Measurements from ENCODE around the gene TRUB2.

TRUB2 gene

DNA sequence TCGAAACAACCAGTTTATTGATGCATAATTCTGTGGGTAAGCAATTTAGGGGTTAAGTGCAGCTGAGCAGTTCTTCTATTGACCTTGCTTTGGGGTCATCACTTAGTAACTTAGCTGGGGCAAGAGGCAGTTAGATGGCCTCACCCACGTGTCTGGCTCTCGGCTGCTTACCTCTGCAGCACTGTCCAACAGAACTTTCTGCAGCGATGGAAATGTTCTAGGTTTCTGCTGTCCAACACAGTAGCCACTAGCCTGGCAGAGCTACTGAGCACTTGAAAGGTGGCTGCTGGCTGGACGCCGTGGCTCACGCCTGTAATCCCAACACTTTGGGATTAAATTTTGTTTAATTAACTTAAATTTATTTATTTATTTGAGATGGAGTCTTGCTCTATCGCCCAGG is 35.8 kb upstream of the TRUB2 start:
- no peak for DNase-seq (ENCODE audit: low spot score)
- in situ Hi-C loops (cut with MboI; ENCODE audit: low sequenced_read_pairs, unreplicated experiment), result no loop called here
- TF ChIP-seq, protein P1, sequence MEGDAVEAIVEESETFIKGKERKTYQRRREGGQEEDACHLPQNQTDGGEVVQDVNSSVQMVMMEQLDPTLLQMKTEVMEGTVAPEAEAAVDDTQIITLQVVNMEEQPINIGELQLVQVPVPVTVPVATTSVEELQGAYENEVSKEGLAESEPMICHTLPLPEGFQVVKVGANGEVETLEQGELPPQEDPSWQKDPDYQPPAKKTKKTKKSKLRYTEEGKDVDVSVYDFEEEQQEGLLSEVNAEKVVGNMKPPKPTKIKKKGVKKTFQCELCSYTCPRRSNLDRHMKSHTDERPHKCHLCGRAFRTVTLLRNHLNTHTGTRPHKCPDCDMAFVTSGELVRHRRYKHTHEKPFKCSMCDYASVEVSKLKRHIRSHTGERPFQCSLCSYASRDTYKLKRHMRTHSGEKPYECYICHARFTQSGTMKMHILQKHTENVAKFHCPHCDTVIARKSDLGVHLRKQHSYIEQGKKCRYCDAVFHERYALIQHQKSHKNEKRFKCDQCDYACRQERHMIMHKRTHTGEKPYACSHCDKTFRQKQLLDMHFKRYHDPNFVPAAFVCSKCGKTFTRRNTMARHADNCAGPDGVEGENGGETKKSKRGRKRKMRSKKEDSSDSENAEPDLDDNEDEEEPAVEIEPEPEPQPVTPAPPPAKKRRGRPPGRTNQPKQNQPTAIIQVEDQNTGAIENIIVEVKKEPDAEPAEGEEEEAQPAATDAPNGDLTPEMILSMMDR (IDR thresholded peaks at IDR 0.05; ENCODE audit: borderline replicate concordance, control extremely low read depth, extremely low read depth, insufficient read depth, missing control alignments), result no peak

DNA sequence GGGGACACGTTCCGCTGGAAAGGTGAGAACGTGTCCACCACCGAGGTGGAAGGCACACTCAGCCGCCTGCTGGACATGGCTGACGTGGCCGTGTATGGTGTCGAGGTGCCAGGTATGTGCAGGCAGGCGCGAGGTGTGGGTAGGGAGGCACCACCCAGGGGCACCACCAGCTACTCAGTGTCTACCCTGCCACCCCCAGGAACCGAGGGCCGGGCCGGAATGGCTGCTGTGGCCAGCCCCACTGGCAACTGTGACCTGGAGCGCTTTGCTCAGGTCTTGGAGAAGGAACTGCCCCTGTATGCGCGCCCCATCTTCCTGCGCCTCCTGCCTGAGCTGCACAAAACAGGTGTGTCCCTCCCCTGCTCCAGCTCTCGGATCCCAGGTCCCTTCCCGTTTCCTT is 33.2 kb upstream of the TRUB2 start:
- no peak for DNase-seq (ENCODE audit: low spot score)
- in situ Hi-C loops (cut with MboI; ENCODE audit: low sequenced_read_pairs, unreplicated experiment), result no loop called here
- TF ChIP-seq, protein P1 (IDR thresholded peaks at IDR 0.05; ENCODE audit: borderline replicate concordance, control extremely low read depth, extremely low read depth, insufficient read depth, missing control alignments), result no peak

DNA sequence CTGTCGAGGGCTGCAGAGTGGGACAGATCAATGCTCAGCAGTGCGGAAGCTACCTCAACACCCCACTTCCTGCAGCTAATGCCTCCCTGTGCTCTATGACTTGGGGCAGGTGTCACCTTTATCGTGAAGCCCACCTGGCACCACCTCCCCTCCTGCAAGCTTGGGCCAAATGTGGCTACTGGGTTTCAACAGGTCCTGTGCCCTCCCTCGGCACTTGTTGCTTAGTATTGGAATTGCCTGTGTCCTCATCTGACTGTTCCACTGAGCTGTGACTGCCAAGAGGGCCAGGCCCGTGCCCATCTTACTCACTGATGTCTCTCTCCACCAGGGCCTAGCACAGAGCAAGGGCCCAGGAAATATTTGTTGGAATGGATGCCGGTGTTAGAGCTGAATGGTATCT is 27.5 kb upstream of the TRUB2 start:
- TF ChIP-seq, protein P1 (IDR thresholded peaks at IDR 0.05; ENCODE audit: borderline replicate concordance, control extremely low read depth, extremely low read depth, insufficient read depth, missing control alignments), result no peak
- in situ Hi-C loops (cut with MboI; ENCODE audit: low sequenced_read_pairs, unreplicated experiment), result no loop called here
- DNase-seq (ENCODE audit: low spot score), result no peak

DNA sequence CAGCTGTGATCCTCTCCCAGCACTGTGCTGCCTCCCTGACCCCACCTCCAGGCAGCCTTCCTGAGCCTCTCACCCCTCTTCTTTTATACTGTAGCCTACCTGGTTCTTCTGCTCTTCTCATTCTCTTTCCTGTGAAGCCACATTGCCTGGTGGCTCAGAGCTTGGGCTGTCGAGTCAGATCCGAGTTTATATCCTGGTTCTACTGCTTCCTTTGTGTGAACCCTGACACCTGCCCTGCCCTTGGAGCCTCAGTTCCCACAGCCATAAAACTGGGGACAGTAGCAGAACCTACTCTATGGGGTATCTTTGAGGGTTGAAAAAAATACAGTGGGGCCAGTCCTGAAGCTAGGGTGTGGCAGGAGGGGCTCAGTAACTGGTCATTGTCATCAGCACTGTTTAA is 26.9 kb upstream of the TRUB2 start:
- TF ChIP-seq, protein P1 (IDR thresholded peaks at IDR 0.05; ENCODE audit: borderline replicate concordance, control extremely low read depth, extremely low read depth, insufficient read depth, missing control alignments), result no peak
- in situ Hi-C loops (cut with MboI; ENCODE audit: low sequenced_read_pairs, unreplicated experiment), result no loop called here
- DNase-seq (ENCODE audit: low spot score), result no peak

DNA sequence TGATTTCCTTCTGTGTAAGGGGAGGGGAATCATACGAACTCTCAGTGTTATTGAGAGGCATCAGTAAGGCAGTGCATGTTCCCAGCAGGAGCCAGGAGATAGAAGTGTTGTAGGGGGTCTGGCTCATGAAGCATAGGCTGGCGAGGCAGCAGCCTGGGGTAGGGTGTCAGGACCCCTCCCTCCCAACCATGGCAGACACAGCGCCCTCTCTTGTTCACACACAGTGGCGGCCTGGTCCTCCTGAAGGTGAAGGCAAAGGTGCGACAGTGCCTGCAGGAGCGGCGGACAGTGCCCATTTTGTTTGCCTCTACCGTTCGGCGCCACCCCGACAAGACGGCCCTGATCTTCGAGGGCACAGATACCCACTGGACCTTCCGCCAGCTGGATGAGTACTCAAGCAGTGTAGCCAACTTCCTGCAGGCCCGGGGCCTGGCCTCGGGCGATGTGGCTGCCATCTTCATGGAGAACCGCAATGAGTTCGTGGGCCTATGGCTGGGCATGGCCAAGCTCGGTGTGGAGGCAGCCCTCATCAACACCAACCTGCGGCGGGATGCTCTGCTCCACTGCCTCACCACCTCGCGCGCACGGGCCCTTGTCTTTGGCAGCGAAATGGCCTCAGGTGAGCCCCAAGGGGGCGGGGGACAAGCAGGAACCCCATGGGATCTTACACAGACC is 22.8 kb upstream of the TRUB2 start:
- TF ChIP-seq, protein P1 (IDR thresholded peaks at IDR 0.05; ENCODE audit: borderline replicate concordance, control extremely low read depth, extremely low read depth, insufficient read depth, missing control alignments), result no peak
- in situ Hi-C loops (cut with MboI; ENCODE audit: low sequenced_read_pairs, unreplicated experiment), result no loop called here
- no peak for DNase-seq (ENCODE audit: low spot score)

DNA sequence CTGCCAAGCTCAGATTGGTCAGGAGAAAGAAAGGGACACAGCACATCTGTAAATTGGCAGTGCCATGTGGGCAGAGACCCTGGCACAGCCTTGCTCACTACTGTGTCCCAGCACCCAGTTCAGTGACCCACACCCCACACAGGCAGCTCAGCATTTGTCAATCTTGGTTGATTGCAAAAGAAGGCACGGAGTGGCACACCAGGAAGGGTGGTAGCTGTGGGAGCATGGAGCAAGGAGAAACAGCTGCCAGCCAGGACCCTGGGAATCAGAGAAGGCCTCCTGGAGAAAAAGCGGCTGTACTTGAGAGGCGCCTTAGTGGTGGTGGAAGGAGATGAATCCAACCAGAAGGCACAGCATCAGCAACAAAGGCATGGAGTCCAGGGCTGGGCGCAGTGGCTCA is 21.6 kb upstream of the TRUB2 start:
- DNase-seq (ENCODE audit: low spot score), result no peak
- in situ Hi-C loops (cut with MboI; ENCODE audit: low sequenced_read_pairs, unreplicated experiment), result no loop called here
- TF ChIP-seq, protein P1 (IDR thresholded peaks at IDR 0.05; ENCODE audit: borderline replicate concordance, control extremely low read depth, extremely low read depth, insufficient read depth, missing control alignments), result no peak

All from GM13976 (cell line).